NCI-H146 treated with DMSO at 0.1 percent for 48 hours (cell line): ENCODE measurements around the gene ACIN1.

Experiments used
- DNase-seq: peaks from one replicate; lab custom pipeline; 2025; ENCODE audit not compliant: unreplicated experiment; lab: John Stamatoyannopoulos, UW

Gene ACIN1

GRCh38 chr14:23105348-23105824, 10.4 kb upstream of the ACIN1 start:
- no peak for DNase-seq

GRCh38 chr14:23104591-23105347, 9.8 kb upstream of the ACIN1 start, which contains the start of gene CIROP:
Gene CIROP (minus strand): TSS chr14:23104989. CDS start chr14:23104920, 69 bp downstream.
- DNase-seq: no peak

- DNase-seq: no peak
These were observed 9.2 kb upstream of the ACIN1 start for GRCh38 chr14:23104070-23104590.

GRCh38 chr14:23103581-23103980, 8.6 kb upstream of the ACIN1 start:
- no peak for DNase-seq

GRCh38 chr14:23102801-23103200, 7.9 kb upstream of the ACIN1 start:
- no peak for DNase-seq

GRCh38 chr14:23101986-23102625, 7.2 kb upstream of the ACIN1 start:
- no peak for DNase-seq

- DNase-seq: no peak
These were observed 6.5 kb upstream of the ACIN1 start for GRCh38 chr14:23101213-23101970.

GRCh38 chr14:23099212-23099861, 4.4 kb upstream of the ACIN1 start:
- DNase-seq: no peak

GRCh38 chr14:23097786-23098185, 2.9 kb upstream of the ACIN1 start:
- no peak for DNase-seq

- DNase-seq: no peak
These were observed 516 bp upstream of the ACIN1 start, which contains the start of gene C14orf119 for GRCh38 chr14:23095196-23096108. Gene C14orf119 (plus strand): TSS chr14:23095505. CDS start chr14:23097659, 2,154 bp downstream.

GRCh38 chr14:23093991-23094665, 808 bp downstream of the ACIN1 start:
- DNase-seq: no peak

- no peak for DNase-seq
These were observed 1.4 kb downstream of the ACIN1 start for GRCh38 chr14:23093526-23093925.

- no peak for DNase-seq
These were observed 1.8 kb downstream of the ACIN1 start for GRCh38 chr14:23093104-23093503.

GRCh38 chr14:23091294-23092225, 3.4 kb downstream of the ACIN1 start:
- no peak for DNase-seq

GRCh38 chr14:23090254-23090636, 4.7 kb downstream of the ACIN1 start:
- no peak for DNase-seq

GRCh38 chr14:23089498-23090253, 5.3 kb downstream of the ACIN1 start:
- no peak for DNase-seq

- DNase-seq: no peak
These were observed 8.4 kb downstream of the ACIN1 start for GRCh38 chr14:23086565-23086964.
